Embryonic facial prominence (tissue), 1 donor: ENCODE measurements around the gene NRXN3.
A peak's percentile ranks its signal among the peaks of the same experiment; 100 is the strongest.

ENCODE experiments used
- DNase-seq: peaks from one replicate; pipeline ENCODE4 v3.0.0-alpha.2; 2016; ENCODE audit errors: extremely low spot score

NRXN3 gene

GRCh38 chr14:78576437-78577166 is 406.4 kb downstream of the NRXN3 start:
- no peak for DNase-seq

- no peak for DNase-seq
These were observed 411.1 kb downstream of the NRXN3 start for GRCh38 chr14:78581229-78581628.

GRCh38 chr14:78586681-78587080 is 416.5 kb downstream of the NRXN3 start:
- no peak for DNase-seq

DNA sequence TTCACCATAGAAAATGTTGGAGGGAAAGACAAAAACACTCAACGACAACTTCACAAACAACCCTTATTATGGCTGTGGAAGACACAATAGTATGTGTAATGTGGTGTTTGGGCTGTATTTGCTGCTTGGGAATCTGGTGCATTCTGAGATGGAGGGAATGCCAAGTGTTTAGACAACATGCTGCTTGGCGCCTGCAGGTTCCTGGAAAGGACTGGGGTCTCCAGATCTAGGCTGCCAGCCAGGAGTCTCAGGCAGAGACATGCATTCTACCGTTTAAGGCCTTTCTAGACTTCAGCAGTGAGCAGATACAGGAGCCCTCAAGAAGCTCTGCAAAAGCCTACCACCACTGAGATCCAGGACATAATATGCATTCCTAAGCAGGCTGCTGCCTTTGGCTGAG is 418.7 kb downstream of the NRXN3 start:
- DNase-seq, result no peak

GRCh38 chr14:78592616-78593219 is 422.5 kb downstream of the NRXN3 start:
- no peak for DNase-seq

DNA sequence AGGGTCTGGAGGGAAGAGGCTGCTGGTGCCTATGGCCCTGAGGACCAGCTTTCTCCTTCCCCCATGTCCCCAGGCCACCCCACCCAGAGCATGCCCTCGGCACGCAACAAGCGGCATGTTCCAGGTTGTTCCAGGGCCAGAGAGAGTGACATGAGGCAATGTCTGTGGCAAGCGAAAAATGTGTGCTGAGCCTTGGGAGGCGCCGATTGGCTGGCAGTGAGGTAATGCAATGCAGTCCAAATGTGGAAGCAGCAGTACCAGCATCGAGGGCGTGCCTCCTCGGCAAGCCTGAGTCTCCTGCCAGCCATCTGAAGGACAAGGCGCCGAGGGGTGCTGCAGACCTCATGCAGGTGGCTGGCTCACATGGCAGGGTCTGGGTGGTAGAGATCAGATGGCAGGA is 423.8 kb downstream of the NRXN3 start:
- no peak for DNase-seq

DNA sequence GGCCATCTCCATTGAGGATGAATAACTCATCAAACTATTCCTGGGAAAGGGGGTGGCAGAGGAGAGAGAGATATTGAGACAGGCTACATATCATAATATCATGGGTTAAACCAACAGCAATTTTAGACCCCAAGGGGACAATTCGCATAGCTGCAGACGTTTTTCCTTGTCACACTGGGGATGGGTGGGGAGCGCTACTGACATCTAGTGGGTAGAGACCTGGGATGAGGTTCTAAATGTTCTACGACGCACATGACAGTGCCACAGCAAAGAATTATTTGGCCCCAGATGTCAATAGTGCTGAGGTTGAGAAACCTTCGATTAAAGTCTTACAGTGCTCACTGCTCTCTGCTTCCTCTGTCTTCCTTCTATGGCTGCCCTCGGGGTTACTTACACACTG is 425.6 kb downstream of the NRXN3 start:
- no peak for DNase-seq

- no peak for DNase-seq
These were observed 428.1 kb downstream of the NRXN3 start for GRCh38 chr14:78598046-78598920.

DNA sequence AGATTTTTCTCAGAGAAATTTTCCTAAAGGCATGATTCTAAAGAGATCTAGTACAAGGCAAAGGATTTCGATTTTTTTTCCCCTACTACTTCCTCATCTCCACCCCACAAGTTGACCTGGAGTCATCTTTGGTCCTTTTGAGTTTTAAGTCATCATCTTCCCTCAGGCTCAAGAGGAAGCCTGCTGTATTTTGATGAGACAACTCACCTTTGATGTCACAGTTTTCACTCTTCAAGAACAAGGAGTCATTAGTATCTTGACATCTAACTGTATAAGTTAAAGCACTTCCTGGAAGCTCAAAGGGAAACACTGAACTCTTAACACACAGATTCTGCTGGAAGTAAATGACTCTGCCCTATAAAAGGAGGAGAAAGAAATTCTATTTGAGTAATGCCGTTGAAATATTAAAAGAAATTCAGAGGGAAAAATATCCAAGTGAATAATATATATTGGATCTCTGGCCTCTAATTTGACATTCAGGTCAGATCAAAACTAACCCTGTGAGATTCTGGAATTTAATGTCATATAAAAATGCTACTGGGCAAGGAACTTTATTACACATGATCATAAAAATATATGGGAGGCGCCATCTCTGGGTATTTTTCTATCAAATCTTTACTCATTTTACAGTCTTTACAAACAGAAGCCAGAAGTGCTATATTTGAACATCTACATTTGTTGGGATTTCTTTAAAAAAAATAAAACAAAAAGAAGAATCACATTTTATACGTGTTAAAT is 435.0 kb downstream of the NRXN3 start:
- no peak for DNase-seq

DNA sequence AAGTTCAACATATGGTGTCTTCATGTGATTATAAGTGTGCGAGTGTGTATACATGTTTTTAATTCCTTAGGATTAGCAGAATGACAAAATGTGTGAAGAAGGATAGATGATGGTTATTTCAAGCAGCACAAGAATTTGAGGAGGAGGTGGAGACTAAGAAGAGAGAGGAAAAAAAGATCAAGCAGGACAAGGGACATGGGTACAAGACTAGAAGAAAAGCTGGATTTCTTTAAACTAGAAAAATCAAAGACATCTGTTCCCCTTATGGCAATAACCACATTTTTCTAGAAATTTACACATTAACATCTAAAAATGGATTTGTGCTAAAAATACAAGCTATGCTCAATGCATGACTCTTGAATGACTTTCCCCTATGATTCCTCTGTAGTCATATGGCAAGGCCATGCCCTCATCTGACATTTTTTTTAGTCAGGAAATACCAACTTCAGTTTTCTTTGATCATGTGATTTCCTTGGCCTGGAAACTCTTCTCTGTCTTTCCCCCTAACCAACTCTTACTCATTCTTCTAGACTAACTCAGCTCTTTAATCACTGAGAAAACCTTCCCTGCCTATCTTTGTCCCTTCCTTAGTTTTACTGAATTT is 435.8 kb downstream of the NRXN3 start:
- no peak for DNase-seq

GRCh38 chr14:78608998-78609787 is 439.0 kb downstream of the NRXN3 start:
- DNase-seq, result no peak

DNA sequence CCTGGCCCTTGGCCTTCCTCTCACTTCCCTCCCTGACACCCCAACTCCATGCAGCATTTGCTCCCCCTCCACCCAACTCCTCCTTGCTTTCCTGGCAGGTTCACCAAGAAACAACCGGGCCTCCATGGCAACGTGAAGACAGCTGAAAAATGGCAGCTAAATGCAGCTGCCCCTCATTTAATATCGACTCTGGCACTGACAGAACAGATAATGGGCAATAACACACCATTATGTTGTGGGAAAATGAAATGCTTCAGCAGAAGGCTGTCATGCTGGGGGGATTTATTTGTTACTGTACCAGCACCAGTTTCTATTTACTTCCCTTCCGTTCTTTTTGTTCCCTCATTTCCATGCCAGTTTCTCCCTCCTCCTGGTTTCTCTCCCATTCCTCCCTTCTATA is 440.8 kb downstream of the NRXN3 start:
- DNase-seq, result no peak

GRCh38 chr14:78611796-78612571 is 441.8 kb downstream of the NRXN3 start:
- DNase-seq, result no peak

DNA sequence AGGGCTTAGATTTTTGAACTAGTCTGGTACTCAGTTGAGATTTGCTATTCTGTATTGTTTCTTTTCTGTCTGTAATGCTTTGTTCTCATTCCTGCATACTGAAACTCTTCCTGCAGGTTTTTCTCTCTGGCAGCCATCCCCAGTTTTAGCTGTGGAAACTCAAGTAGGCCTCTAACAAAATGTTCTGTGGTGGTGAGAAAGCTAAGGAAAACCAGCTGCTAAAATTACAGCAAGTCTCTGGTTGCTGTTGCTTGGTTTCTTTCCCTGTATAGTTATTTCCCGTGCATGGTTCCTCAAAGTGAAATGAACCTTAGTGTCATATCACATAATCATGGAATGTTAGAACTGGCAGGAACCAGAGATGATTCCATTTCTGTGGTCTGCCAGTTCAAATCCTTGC is 442.5 kb downstream of the NRXN3 start:
- peak; percentile 39 for DNase-seq

DNA sequence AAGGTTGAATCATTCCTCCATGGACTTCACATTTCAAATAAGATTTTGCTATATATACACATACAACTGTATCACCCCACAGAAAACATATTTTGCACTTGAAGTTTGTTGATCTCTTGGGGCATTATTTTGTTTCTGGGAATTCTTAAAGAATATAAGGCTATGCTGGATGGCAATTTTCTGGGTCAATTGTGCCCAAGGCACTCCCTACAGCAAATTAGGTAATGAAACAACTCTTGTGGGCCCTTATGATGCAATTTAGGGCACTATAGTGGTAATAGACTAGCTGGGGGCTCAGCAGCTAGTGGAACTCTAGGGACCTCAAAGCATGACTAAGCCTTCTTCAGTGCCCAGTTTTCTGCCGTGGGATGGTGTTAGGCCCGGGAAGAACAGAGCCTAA is 444.4 kb downstream of the NRXN3 start:
- DNase-seq, result no peak

DNA sequence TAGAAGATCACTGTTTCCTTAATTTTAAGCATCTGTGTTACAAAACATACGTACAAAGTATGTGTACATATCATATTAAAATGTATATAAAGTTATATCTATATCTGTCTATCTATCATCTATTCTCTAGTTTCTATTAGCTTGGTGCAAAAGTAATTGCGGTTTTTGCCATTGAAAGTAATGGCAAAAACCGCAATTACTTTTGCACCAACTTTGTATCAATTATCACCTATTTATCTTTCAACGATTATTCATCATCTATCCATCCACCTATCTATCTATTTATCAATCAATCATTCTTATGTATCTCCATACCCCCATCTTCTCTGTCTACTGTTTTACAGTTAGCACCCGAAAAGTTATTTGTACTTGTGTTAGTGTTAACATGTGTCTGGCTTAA is 447.6 kb downstream of the NRXN3 start:
- DNase-seq, result no peak

DNA sequence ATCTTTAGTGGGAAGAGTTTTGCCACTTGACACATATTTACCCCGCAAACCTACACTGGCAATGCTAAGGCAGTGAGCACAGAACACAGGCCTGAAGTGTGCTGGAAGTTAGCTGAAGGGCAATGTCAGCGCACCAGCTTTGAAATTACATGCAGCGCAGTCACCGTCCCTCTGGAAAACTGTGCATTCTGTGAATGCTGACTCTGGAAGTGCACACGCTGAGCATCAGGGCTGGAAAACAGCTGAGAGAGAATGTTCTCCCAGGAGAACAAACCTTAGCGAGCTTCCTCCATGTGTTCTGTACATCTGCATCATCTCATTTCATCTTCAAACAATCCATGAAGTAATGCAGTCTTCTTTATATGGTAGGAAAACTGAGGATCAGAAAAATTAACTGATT is 448.2 kb downstream of the NRXN3 start:
- DNase-seq, result no peak

DNA sequence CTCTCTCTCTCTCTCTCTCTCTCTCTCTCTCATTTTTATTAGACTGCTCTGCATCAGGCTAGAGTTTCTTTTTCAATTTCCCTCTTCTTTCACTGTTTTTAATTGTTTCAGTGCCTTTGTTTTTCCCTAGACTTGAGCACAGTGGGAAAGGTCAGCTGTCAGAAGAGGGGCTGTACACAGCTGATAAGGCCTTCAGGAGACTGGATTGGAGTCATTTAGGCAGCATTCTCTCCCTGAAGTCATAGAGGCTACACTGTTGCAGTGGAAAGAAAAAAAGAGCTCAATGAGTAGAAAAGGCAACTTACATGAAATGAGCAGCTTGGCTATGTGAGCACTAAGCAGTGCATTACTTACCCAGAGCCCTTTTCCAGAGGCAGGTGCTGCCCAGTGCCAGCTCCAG is 456.9 kb downstream of the NRXN3 start:
- no peak for DNase-seq

DNA sequence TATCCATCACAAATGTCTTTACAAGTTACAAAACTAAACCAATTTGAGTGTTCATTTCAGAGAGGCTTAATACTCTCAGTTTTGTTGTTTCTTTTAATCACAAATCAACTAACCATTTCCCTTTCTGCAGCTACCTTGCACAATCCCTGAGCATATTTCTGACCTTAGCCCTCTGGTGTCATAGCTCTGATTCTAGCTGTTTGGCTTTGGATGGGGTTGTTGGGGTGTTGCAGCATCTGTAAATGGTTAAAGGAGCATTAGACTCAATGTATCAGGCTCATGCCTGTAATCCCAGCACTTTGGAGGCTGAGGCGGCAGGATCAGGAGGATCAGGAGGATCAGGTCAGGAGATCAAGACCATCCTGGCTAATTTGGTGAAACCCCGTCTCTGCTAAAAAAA is 461.4 kb downstream of the NRXN3 start:
- no peak for DNase-seq

DNA sequence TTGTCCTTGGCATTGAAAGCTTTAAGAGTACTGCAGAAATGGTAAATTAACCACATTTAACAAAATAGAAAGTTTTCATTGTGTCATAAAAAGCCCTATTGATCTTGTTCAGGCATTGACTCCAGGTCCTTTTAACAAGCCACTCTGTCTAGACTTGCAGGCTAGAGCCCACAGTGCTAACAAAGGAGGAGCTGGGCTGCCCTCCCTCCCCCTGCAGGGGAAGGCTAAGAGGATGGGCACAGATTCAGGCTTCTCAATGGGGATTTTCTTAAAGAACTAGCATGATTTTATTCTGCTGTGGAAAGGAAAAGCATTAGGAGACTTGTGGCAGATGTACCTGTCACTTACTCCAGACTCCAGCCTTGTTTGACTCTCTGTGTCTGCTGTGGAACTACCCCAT is 463.6 kb downstream of the NRXN3 start:
- no peak for DNase-seq
